Osteocyte (in vitro differentiated cells): Measurements from ENCODE around the gene KCMF1. TPM values are rescaled to one million over a fixed set of nuclear protein-coding genes. Genes with fewer than 3 reads are reported as not detected.

Source experiments
- DNase-seq: peaks from one replicate; pipeline ENCODE4 v3.0.0; 2021; ENCODE audit warnings: mixed read lengths; ENCODE audit not compliant: unreplicated experiment; ENCODE audit errors: extremely low spot score
- H3K27ac Mint-ChIP-seq: one replicate; pipeline ENCODE4 v1.8.0; 2021; ENCODE audit warnings: mild to moderate bottlenecking, mixed read lengths; ENCODE audit not compliant: unreplicated experiment
- H3K27me3 Mint-ChIP-seq: one replicate; pipeline ENCODE4 v1.8.0; 2021; ENCODE audit warnings: mixed read lengths; ENCODE audit not compliant: unreplicated experiment
- H3K36me3 Mint-ChIP-seq: one replicate; pipeline ENCODE4 v1.8.0; 2021; ENCODE audit warnings: mixed read lengths; ENCODE audit not compliant: unreplicated experiment
- H3K4me1 Mint-ChIP-seq: one replicate; pipeline ENCODE4 v1.8.0; 2021; ENCODE audit warnings: mixed read lengths; ENCODE audit not compliant: unreplicated experiment
- H3K4me3 Mint-ChIP-seq: one replicate; pipeline ENCODE4 v1.8.0; 2021; ENCODE audit warnings: mild to moderate bottlenecking, moderate library complexity, mixed read lengths; ENCODE audit not compliant: unreplicated experiment
- H3K9me3 Mint-ChIP-seq: one replicate; pipeline ENCODE4 v1.8.0; 2021; ENCODE audit warnings: mixed read lengths; ENCODE audit not compliant: unreplicated experiment
- total RNA-seq: library from RNA; stranded (reverse); gene quantifications from 2 replicates; pipeline ENCODE4 v1.2.1, GENCODE V29; 2021
- TF ChIP-seq, protein P1 (sequence below): fragments of 200-600 bp; sonication (generic); IDR thresholded peaks from 2 replicates; pipeline ENCODE4 v1.5.0; 2021; ENCODE audit warnings: antibody characterized with exemption, mild to moderate bottlenecking, moderate library complexity

Gene KCMF1
- total RNA-seq, 1 donor from 2014 or later, result 67.2 TPM

- DNase-seq, result no peak
- TF ChIP-seq, protein P1, sequence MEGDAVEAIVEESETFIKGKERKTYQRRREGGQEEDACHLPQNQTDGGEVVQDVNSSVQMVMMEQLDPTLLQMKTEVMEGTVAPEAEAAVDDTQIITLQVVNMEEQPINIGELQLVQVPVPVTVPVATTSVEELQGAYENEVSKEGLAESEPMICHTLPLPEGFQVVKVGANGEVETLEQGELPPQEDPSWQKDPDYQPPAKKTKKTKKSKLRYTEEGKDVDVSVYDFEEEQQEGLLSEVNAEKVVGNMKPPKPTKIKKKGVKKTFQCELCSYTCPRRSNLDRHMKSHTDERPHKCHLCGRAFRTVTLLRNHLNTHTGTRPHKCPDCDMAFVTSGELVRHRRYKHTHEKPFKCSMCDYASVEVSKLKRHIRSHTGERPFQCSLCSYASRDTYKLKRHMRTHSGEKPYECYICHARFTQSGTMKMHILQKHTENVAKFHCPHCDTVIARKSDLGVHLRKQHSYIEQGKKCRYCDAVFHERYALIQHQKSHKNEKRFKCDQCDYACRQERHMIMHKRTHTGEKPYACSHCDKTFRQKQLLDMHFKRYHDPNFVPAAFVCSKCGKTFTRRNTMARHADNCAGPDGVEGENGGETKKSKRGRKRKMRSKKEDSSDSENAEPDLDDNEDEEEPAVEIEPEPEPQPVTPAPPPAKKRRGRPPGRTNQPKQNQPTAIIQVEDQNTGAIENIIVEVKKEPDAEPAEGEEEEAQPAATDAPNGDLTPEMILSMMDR, result no peak
Measured at GRCh38 chr2:85033388-85033787, 62.4 kb downstream of the KCMF1 start.

GRCh38 chr2:85034158-85034557 is 63.2 kb downstream of the KCMF1 start:
- Mint-ChIP-seq H3K27ac (no peak overlapping the region), H3K4me1 (peaks cover 9% of the 10 kb centered on the region), H3K4me3 (no peak overlapping the region), H3K36me3 (peaks cover 33% of the 10 kb centered on the region), H3K27me3 (no peaks in the 10 kb centered on the region), H3K9me3 (no peaks in the 10 kb centered on the region)
- DNase-seq, result no peak
- TF ChIP-seq, protein P1, result no peak

More at GRCh38 chr2:85033388-85033787, 62.4 kb downstream of the KCMF1 start:
- Mint-ChIP-seq H3K36me3 (peaks cover 36% of the 10 kb centered on the region), H3K9me3 (no peaks in the 10 kb centered on the region), H3K4me3 (no peak overlapping the region), H3K4me1 (peaks cover 9% of the 10 kb centered on the region), H3K27me3 (no peaks in the 10 kb centered on the region), H3K27ac (no peak overlapping the region)

GRCh38 chr2:85037622-85038021 is 66.7 kb downstream of the KCMF1 start:
- Mint-ChIP-seq H3K36me3 (peaks cover 18% of the 10 kb centered on the region), H3K27ac (no peak overlapping the region), H3K4me3 (no peak overlapping the region), H3K4me1 (peaks cover 8% of the 10 kb centered on the region), H3K27me3 (no peaks in the 10 kb centered on the region), H3K9me3 (no peaks in the 10 kb centered on the region)
- DNase-seq, result no peak
- TF ChIP-seq, protein P1, result no peak

DNA sequence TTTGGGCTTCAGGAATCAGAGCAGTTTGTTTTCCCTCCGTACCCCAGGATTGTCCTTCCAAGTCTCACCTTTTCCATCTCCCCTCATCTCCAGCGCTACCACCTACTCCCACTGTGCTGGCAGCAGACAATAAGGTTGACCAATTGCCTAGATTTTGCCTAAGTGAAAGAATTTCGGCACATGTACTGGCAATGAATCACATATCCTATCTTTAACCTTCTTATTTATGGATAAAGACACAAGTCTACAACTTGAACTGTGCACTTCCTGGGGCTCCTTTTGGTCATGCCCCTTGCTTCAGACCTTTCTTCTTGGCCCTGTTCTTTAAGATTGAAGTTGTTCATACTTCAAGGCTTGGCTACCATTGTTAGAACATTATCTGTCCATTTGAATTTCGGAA is 71.4 kb downstream of the KCMF1 start:
- Mint-ChIP-seq H3K27ac (no peak overlapping the region), H3K27me3 (no peaks in the 10 kb centered on the region), H3K9me3 (no peaks in the 10 kb centered on the region), H3K36me3 (peaks cover 28% of the 10 kb centered on the region), H3K4me3 (no peak overlapping the region), H3K4me1 (no peaks in the 10 kb centered on the region)
- DNase-seq, result no peak
- TF ChIP-seq, protein P1, result no peak

DNA sequence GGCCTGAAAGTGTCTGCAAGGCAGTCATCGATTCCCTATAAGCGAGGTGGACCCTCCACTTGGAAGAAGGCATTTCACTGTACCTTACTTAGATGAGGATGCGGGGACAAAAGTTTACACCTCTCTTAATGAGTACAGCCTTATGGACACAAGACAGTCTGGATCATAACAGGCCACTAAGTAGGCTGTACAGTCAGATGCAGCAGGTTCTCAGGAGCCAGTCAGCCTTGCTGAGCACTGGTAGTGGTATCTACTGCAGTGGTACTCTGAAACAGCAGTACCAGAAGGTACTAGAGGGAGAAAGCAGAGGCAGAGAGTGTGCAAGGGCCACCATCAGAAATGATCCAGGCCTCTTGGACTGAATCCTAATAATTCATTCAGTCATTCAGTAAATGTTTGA is 77.6 kb downstream of the KCMF1 start:
- no peaks in the 10 kb centered on the region for H3K9me3 Mint-ChIP-seq
- TF ChIP-seq, protein P1, result no peak
- H3K27me3 Mint-ChIP-seq, result no peaks in the 10 kb centered on the region
- H3K36me3 Mint-ChIP-seq, result peaks cover 42% of the 10 kb centered on the region
- H3K4me1 Mint-ChIP-seq, result peaks cover 3% of the 10 kb centered on the region
- H3K4me3 Mint-ChIP-seq, result no peak overlapping the region
- H3K27ac Mint-ChIP-seq, result no peak overlapping the region
- DNase-seq, result no peak
